ENCODE data around the gene CRLF1.

DNA sequence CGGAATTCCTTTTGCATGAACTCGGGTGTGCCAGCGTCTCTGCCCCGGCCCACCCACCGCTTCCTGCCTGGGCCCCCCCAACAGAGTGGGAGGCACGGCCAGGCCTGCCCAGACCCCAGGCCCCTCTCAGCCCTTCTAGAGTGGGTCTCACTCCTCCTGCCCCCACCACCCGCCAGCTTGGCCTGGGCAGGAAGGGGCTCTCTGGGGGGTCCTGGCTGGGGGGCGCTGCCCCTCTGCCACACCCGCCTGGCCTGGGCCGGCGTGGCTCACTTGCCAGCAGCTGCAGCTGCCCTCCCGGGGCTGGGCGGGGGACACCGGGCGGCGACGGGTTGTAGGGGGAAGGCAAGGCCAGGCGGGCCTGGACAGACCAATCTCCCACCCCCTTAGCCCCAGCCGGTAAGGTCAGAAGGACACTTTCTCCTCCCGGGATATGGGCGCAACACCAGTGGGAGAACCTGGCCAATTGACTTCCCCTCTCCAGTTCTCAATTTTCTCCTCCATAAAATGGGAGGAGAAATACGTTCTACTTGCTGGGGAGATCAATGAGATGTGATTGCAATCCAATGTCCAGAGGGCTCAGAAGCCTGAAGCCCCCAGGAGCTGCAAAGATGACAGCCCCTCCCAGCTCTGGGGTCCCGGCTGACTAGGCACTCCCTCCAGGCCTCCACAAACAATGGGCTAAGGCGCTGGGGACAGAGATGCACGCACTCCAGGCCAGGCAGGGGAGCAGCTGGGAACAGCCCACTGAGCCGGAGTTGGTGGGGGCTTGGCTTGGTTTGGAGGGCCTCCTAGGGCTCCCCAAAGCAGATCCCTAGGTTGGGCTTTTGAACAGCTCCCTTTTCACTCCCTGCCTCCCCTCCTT, 2.4 kb downstream of the CRLF1 start:
- TF ChIP-seq, protein P1, sequence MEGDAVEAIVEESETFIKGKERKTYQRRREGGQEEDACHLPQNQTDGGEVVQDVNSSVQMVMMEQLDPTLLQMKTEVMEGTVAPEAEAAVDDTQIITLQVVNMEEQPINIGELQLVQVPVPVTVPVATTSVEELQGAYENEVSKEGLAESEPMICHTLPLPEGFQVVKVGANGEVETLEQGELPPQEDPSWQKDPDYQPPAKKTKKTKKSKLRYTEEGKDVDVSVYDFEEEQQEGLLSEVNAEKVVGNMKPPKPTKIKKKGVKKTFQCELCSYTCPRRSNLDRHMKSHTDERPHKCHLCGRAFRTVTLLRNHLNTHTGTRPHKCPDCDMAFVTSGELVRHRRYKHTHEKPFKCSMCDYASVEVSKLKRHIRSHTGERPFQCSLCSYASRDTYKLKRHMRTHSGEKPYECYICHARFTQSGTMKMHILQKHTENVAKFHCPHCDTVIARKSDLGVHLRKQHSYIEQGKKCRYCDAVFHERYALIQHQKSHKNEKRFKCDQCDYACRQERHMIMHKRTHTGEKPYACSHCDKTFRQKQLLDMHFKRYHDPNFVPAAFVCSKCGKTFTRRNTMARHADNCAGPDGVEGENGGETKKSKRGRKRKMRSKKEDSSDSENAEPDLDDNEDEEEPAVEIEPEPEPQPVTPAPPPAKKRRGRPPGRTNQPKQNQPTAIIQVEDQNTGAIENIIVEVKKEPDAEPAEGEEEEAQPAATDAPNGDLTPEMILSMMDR (IDR thresholded peaks at IDR 0.05; ENCODE audit: low read length), result no peak
- no peak for TF ChIP-seq EZH2 (IDR thresholded peaks at IDR 0.05; ENCODE audit: borderline replicate concordance, low read length)

Data from OCI-LY1 (cell line).